Memory B cell (primary cell): ENCODE measurements around the gene MRPS18A.

Experiments
- ATAC-seq: fragments of 150-1000 bp; cut with Tn5 transposase; 2 replicates; pipeline ENCODE4 v1.10.0; 2021; ENCODE audit warnings: low read depth, mild to moderate bottlenecking, moderate library complexity
- DNase-seq, 2 donors: peaks; one replicate each; pipeline ENCODE4 v3.0.0; 2022; ENCODE audit warnings: low spot score in 2 of 2
- H3K27ac Mint-ChIP-seq: one replicate; pipeline ENCODE4 v1.8.0; 2022; ENCODE audit warnings: mild to moderate bottlenecking, moderate library complexity, mixed read lengths
- H3K27me3 Mint-ChIP-seq: one replicate; pipeline ENCODE4 v1.8.0; 2022; ENCODE audit warnings: mixed read lengths
- H3K36me3 Mint-ChIP-seq: one replicate; pipeline ENCODE4 v1.8.0; 2022; ENCODE audit warnings: mild to moderate bottlenecking, mixed read lengths
- H3K4me1 Mint-ChIP-seq: one replicate; pipeline ENCODE4 v1.8.0; 2022; ENCODE audit warnings: mixed read lengths
- H3K4me3 Mint-ChIP-seq: one replicate; pipeline ENCODE4 v1.8.0; 2022; ENCODE audit warnings: mild to moderate bottlenecking, moderate library complexity, mixed read lengths
- H3K9me3 Mint-ChIP-seq: one replicate; pipeline ENCODE4 v1.8.0; 2022; ENCODE audit warnings: mixed read lengths

Gene MRPS18A

DNA sequence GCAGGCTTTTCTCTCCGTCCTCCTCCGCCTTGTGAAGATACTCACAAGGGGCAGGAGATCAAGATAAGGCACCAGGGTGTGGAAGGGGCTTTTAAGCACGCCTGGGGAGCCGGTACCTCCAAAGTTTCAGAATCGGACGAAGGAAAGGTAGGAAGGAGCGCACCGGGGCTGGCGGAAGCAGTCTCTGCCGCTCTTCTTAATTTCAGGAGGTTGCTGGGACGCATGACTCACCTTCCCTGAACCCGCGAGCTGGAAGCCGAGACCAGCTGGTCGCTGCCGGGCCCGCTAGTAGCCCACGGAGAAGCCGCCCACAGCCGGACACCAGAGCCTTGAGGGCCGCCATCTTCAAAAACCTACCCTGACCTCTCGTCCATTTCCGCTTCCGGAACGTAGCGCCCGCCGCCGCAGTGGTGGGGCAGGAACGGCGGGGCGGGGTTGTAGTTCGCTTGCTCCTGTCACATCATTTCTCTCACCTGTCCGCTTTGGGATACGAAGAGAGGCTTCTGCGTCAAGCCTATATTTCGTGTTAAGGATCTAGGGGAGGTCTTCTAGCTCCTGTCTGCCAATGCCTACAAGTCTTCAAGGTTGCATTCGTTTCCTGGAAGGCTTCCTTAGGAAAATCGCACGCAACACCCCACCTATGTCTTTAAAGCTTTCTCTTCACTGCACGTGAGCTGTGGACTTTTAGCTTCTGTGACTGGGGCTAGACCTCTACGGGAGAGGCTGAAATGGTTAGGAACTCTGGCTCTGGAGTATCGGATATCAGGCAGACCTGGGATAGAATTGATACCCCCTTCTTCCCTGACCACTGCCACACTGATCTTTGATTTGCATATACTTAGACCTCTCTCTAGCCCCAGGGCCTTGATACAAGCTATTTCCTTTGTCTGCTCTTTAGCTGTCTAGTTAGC lies at the start of gene MRPS18A:
TSS of gene MRPS18A (minus strand) at position 355 of the 911 bp plus-strand sequence. CDS start at position 343, 12 bp downstream.
- H3K27ac Mint-ChIP-seq: peak within 1 kb of the TSS; percentile 90
- H3K4me1 Mint-ChIP-seq: peaks cover 34% of the 10 kb centered on the region
- peak within 1 kb of the TSS; percentile 90 for H3K4me3 Mint-ChIP-seq
- peak; percentile 92 for ATAC-seq
- H3K36me3 Mint-ChIP-seq: no peaks in the 10 kb centered on the region
- no peaks in the 10 kb centered on the region for H3K27me3 Mint-ChIP-seq
- H3K9me3 Mint-ChIP-seq: no peaks in the 10 kb centered on the region
- DNase-seq: peak; percentile 61 to 62

DNA sequence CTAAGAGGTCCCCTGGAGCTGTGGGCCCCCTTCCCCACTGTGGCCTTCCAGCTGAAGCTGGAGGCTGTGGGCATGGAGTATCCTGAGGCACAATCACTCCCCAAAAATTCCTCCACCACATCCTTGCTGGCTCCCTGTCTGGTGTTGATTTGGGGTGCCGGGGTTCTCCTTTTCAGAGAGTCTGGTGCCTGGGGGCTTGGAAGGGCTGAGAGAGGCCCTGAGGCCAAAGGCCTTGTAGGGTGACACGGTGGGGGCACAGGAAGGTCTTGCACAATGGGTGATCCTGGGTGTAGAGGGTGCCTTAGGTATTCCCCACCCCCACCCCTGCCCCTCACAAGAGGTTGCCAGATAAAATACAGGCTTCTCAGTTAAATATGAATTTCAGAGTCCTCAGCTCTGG lies 49.3 kb upstream of the MRPS18A start:
- Mint-ChIP-seq H3K27me3 (peaks cover 3% of the 10 kb centered on the region), H3K27ac (no peak overlapping the region), H3K4me3 (no peak overlapping the region), H3K36me3 (no peaks in the 10 kb centered on the region), H3K9me3 (peaks cover 5% of the 10 kb centered on the region), H3K4me1 (peaks cover 22% of the 10 kb centered on the region)
- ATAC-seq: no peak
- DNase-seq: no peak

DNA sequence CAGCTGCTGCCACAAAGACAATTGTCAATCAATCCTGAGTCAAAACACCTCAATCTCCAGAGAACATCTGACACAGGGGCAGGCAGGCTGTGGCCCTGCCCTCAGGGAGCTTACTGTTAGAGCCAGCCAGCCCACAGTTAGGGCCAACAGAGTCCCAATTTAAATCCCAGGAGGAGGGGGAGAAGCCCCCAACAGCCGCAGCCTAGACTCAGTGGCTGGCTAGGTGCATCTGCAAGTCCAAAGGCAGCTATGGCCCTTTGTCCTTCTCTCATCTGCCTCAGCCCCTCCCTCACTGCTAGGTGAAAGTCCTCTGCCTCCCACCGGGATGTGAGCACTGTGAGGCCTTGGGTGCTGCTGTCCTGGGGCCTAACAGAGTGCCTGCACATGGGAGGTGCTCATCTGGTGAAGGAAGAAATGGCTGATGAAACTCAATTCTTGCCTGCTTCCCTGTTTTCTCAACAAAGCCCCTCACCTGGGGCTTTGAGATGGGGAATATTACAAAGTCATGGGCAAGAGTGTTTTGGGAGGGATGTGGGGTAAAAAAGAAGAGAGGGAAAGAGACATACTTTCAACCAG lies 48.7 kb upstream of the MRPS18A start:
- Mint-ChIP-seq H3K9me3 (peaks cover 10% of the 10 kb centered on the region), H3K27me3 (peaks cover 3% of the 10 kb centered on the region), H3K27ac (no peak overlapping the region), H3K4me3 (no peak overlapping the region), H3K4me1 (peaks cover 22% of the 10 kb centered on the region), H3K36me3 (no peaks in the 10 kb centered on the region)
- DNase-seq (no peak), ATAC-seq (no peak)

DNA sequence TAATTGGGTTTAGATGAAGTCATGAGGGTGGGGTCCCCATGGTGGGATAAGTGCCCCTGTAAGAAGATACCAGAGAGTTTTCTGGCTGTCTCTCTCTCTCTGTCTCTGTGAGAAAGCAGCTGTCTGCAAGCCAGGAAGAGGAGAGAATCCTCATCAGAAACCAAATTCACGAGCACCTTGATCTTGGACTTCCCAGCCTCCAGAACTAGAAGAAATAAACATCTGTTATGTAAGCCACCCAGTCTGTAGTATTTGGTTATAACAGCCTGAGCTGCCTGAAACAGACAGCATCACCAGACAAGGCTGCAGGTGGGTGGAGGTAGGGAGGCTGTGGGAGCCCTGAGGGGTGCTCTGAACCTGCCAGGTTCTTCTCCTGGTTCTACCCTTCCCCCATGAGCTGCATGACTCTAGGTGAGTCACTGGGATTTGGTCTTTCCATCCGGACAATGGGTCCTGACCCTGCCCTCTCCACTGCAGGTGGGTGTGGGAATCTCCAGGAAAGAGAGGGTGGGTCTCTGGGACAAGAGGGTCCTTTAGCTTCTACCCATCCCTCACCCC lies 48.1 kb upstream of the MRPS18A start:
- no peak for DNase-seq
- Mint-ChIP-seq H3K27me3 (peaks cover 3% of the 10 kb centered on the region), H3K4me3 (no peak overlapping the region), H3K9me3 (peaks cover 11% of the 10 kb centered on the region), H3K27ac (no peak overlapping the region), H3K36me3 (peaks cover under 1% of the 10 kb centered on the region), H3K4me1 (peaks cover 22% of the 10 kb centered on the region)
- no peak for ATAC-seq

DNA sequence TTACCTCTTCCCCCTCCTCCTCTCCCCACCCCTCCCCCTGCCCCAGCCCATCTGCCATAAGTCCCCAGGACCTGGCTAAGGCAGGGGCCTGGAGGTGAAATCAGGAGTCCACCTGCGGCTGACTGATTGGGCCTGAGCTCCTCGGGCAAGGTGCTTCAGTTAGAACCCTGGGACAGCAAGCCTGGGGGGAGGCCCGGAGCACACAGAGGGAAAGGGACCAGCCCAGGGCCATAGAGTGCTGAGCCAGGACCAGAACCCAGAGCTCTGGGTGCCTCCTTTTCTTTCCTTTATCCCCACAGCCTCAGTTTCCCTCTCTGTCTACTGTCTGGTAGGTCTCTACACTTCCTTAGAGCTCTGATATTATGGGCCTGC lies 46.7 kb upstream of the MRPS18A start:
- Mint-ChIP-seq H3K27me3 (peaks cover 3% of the 10 kb centered on the region), H3K4me1 (peaks cover 20% of the 10 kb centered on the region), H3K36me3 (peaks cover 3% of the 10 kb centered on the region), H3K4me3 (no peak overlapping the region), H3K9me3 (peaks cover 14% of the 10 kb centered on the region), H3K27ac (no peak overlapping the region)
- no peak for DNase-seq
- ATAC-seq: no peak

DNA sequence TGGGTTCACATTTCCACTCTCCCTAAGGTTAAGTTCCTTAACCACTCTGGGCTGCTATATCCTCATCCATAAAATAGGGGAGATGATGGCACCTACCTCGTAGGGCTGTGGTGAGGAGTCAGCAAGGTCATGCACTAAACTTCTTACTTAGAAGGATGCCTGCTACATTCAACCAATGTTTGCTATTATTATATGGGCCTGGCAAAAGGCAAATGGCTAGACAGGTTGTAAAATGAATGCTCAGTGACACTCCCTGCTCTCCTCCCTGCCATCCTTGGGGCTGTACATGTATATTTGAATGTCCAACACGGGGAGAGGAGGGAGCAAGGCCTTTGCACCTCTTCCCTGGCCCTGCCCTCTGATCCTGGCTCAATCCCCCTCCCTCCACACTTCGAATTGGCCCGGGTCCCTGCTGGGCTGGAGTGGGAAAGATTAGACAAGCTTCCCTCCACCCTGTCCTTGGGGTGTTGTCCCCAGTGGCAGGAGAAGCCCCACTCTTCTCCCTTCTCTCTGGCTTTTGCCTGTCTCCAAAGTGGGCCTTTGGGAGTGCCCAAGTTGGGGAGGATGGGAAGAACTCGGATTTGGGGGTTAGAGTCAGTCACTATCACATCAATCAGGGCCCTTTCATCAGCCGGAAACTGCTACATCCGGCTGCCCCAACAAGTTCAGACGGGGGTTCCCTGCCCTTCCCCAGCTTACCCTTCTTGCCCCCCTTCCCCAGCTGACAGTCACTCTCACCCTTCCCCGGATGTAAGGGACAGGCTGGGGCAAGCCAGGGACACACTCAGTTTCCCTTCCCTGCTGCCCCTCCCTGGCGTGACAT lies 46.1 kb upstream of the MRPS18A start:
- no peak overlapping the region for H3K4me3 Mint-ChIP-seq
- peaks cover 3% of the 10 kb centered on the region for H3K36me3 Mint-ChIP-seq
- peaks cover 14% of the 10 kb centered on the region for H3K9me3 Mint-ChIP-seq
- peaks cover 20% of the 10 kb centered on the region for H3K4me1 Mint-ChIP-seq
- peak overlapping the region; percentile 89 for H3K27ac Mint-ChIP-seq
- peaks cover 3% of the 10 kb centered on the region for H3K27me3 Mint-ChIP-seq
- DNase-seq (peak in 1 of 2 donors; percentile 30), ATAC-seq (peak; percentile 94)

DNA sequence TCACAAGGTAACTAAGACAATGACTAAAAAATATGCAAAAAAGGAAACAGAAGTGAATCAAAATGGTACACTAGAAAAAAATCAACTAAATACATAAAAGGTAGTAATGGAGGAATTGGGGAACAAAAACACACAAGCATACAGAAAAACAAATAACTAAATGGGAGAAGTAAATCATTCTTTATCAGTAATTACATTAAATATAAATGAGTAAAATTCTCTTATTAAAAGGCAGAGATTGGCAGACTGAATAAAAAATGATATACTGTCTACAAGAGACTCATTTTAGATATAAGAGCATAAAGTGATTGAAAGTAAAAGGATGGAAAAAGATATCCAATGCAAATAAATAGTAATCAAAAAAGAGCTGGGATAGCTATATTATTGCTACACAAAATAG lies 43.0 kb upstream of the MRPS18A start:
- peaks cover 14% of the 10 kb centered on the region for H3K9me3 Mint-ChIP-seq
- DNase-seq (no peak), ATAC-seq (no peak)
- peaks cover 15% of the 10 kb centered on the region for H3K4me1 Mint-ChIP-seq
- no peak overlapping the region for H3K4me3 Mint-ChIP-seq
- peaks cover 3% of the 10 kb centered on the region for H3K36me3 Mint-ChIP-seq
- H3K27me3 Mint-ChIP-seq: no peaks in the 10 kb centered on the region
- H3K27ac Mint-ChIP-seq: no peak overlapping the region

DNA sequence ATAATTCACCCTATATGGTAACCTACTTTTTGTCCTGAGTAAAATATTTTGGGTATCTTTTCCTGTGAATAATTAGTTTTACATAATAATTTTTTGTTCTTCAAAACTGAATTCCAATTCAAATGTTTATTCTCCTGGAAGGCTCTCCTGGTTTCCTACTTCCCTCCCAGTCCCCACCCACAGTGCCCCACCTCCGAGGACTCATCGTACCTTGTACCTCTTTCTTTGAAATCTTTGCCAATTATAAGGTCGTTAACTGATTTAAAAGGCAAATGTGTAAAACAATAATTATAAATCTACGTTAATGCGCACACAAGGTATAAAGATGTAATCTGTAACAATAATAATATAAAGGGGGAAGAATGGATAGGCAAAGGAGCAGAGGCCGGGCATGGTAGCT lies 41.9 kb upstream of the MRPS18A start:
- DNase-seq: no peak
- Mint-ChIP-seq H3K27ac (no peak overlapping the region), H3K4me3 (no peak overlapping the region), H3K9me3 (peaks cover 14% of the 10 kb centered on the region), H3K36me3 (peaks cover 3% of the 10 kb centered on the region), H3K27me3 (no peaks in the 10 kb centered on the region), H3K4me1 (peaks cover 22% of the 10 kb centered on the region)
- no peak for ATAC-seq

DNA sequence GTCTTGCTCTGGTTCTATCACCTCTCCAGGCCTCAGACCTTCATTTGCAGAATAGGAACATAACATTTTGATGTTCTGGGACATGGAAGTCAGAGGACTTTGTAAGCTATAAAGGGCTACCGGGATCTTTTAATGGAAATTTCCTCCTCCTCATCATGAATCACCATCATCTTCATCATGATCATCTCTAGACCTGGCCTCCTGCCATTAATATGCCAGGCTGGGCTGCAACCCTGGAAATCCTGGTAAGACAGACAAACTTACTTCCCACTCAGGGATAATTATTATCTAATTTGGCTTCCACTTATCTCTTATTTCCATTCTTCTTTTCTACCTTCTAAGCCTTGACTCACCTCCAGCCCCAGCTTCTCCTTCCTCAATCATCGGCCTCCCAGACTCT lies 41.0 kb upstream of the MRPS18A start:
- Mint-ChIP-seq H3K36me3 (peaks cover 3% of the 10 kb centered on the region), H3K9me3 (peaks cover 14% of the 10 kb centered on the region), H3K27me3 (no peaks in the 10 kb centered on the region), H3K4me3 (no peak overlapping the region), H3K4me1 (peaks cover 21% of the 10 kb centered on the region), H3K27ac (no peak overlapping the region)
- no peak for ATAC-seq
- DNase-seq: no peak

DNA sequence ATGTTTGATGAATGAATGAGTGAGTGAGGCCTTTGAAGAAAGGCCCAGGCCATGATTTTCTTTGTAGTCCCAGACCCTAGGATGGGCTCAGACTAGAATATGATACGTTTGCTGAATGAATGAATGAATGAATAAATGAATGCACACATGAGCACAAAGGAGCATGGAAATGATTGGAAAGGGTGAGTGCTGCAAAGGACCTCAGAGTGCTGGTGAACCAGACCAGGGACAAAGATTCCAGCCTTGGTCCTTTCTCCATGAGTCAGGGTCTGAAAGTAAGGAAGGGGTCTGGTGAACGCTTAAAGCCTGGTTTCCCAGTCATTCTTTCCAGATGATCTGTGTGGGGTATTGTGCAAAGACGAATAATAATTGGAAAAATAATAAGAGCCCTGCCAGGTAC lies 40.0 kb upstream of the MRPS18A start:
- no peaks in the 10 kb centered on the region for H3K27me3 Mint-ChIP-seq
- peaks cover 14% of the 10 kb centered on the region for H3K9me3 Mint-ChIP-seq
- H3K36me3 Mint-ChIP-seq: peaks cover 3% of the 10 kb centered on the region
- ATAC-seq (no peak), DNase-seq (no peak)
- peaks cover 18% of the 10 kb centered on the region for H3K4me1 Mint-ChIP-seq
- H3K27ac Mint-ChIP-seq: peak overlapping the region; percentile 3
- H3K4me3 Mint-ChIP-seq: no peak overlapping the region

DNA sequence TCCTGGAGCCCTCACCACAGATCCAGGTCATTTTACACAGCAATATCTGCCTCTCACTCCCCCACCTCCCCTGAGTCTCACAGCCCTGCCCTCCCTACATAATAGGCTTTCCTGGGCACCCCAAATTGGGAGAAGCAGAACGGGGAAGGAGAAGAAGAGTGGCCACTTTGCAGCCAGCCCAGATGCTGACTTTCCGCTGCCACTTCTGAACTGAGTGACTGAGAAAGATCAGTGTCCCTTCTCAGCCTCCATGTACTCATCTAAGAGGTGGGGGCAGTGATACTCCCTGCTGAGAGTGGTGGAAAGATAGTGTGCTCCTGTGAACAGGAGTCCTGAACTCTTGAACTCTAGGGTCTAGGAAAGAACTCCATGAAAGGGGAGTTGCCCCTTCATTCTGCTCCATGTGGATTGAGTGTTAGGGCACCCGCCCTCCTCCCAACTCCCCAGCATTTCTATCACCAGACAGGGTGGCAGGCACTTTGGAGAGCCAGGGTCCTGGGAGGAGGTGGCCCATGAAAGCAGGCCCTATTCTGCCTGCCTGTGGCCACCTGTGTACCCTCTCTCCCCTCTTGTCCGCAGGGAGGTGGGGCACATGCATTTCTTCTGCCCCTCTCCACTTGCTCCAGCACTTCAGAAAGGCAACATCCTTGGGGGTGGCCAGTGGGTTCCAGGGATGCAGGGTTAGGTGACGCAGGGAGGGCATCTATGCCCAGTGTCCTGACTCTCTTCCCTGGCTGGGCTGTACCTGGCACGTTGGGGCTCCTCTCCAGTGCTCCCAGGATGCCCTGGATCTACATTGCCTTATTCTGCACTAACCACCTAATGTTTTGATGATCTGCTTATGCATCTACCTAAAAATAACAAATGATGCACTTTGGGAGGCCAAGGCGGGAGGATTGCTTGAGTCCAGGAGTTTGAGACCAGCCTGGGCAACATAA lies 38.3 kb upstream of the MRPS18A start:
- Mint-ChIP-seq H3K27me3 (no peaks in the 10 kb centered on the region), H3K27ac (peak overlapping the region; percentile 82), H3K9me3 (peaks cover 4% of the 10 kb centered on the region), H3K4me3 (peak overlapping the region; percentile 49), H3K4me1 (peaks cover 18% of the 10 kb centered on the region), H3K36me3 (peaks cover 3% of the 10 kb centered on the region)
- no peak for ATAC-seq
- DNase-seq: no peak

DNA sequence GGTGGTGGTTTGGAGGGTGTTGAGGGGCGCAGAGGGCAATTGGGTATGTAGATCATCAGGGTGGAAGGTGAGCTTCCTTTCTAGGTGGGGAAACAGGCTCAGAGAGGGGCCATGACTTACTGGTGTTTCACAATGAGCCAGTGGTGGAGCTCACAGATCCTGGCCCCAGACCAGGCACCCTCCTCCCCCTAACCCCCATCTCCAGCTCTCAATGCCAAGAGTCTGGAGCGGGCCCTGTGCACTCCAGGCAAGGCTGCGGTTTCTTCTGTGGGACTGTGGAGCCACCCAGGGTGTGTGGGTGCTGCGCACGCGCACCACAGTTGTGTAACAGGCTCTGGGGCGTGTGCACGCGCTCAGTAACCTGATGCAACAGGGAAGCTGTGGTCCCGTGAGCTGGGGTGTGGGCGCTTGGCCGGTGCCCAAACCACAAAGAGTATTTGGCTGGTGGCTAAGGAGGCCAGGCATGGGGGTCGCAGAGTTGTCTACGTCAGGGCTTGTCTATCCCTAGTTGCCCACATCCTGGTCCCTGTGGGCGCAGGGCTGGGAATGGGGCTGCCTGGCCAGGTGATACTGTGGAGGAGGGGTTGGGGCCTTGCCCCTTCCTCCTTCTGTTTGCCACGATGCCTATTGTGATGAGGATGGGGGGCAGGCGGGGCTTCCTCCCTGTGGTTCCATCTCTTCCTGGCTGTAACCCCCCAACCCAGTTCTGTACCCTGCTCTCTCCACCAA lies 37.5 kb upstream of the MRPS18A start:
- DNase-seq: peak; percentile 61 to 63
- H3K4me3 Mint-ChIP-seq: peak overlapping the region; percentile 49
- ATAC-seq: peak; percentile 89
- H3K9me3 Mint-ChIP-seq: no peaks in the 10 kb centered on the region
- no peaks in the 10 kb centered on the region for H3K36me3 Mint-ChIP-seq
- no peaks in the 10 kb centered on the region for H3K27me3 Mint-ChIP-seq
- peak overlapping the region; percentile 82 for H3K27ac Mint-ChIP-seq
- H3K4me1 Mint-ChIP-seq: peaks cover 18% of the 10 kb centered on the region
